Stimulated activated CD8-positive, alpha-beta memory T cell treated with anti-CD3 and anti-CD28 coated beads, Interleukin-12 subunit alpha, Interleukin-12 subunit beta, amount 100 ng/mL, for 1 hour (primary cell): ENCODE measurements around the gene BTG4.

Experiments
- DNase-seq: peaks from one replicate; pipeline ENCODE4 v3.0.0-alpha.2; 2020; ENCODE audit warnings: low read depth

Gene BTG4

GRCh38 chr11:111490496-111490895, 21.7 kb downstream of the BTG4 start:
- DNase-seq = no peak

- DNase-seq = no peak
These were observed 28.8 kb downstream of the BTG4 start for GRCh38 chr11:111483431-111483830.

GRCh38 chr11:111479666-111480065, 32.5 kb downstream of the BTG4 start:
- no peak for DNase-seq

DNA sequence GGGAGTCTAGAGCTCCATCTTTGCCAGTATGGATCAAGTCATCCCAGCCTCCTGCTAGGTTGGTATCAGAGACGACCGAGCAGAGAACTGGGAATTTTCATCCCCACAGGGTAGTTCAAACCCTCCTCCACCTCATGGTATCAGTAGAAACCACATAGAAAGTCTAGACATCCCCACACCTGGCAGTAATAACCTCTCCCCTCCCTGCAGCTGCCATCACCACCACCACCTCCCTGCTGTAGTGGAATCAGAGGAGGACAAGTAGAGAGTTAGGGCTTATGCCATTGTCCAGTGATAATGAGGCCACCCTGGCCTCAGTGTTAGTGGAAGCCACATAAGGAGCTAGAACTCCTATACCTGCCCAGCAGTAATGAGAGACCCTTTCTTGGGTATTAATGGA, 34.3 kb downstream of the BTG4 start:
- no peak for DNase-seq

DNA sequence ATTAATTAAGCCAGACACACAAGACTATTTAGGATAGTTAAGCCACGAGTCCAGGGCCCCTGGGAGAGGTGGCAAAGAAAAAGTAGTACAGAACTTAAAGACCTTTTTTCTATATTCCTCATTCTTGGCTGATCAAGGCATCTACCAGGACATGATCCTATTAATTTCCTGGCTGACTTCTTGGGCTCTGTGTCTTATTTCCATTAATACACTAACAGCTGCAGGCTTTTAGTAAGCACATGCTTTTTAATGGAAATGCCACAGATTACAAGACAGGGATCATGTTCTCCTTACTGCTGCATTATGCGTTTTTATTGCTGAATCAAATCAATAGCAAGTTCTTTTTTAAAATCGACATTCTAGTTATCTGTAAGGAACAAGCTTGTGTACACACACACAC, 35.2 kb downstream of the BTG4 start:
- DNase-seq = no peak

DNA sequence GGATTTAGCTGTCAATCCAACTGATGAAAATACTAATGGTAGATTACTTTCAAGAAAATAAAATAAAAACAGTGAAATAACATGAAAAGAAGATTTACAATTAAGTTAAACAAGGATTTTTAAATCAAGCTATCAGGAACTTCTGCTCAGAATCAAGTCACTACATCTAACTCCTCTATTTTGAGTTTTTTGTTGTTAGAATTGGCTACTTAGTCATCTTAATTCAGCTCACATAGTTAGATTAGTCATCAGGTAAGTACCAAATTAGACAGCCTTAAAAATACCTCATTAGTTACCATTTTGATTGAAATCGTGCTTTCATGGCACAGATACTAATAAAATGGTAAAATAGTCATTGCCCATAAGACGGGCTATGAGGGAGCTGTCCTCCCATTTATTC, 35.8 kb downstream of the BTG4 start:
- no peak for DNase-seq

- no peak for DNase-seq
These were observed 37.8 kb downstream of the BTG4 start for GRCh38 chr11:111474432-111474831.

GRCh38 chr11:111472228-111472627, 40.0 kb downstream of the BTG4 start:
- no peak for DNase-seq

GRCh38 chr11:111469200-111469599, 43.0 kb downstream of the BTG4 start:
- DNase-seq = no peak

GRCh38 chr11:111466615-111467014, 45.6 kb downstream of the BTG4 start:
- DNase-seq = no peak

GRCh38 chr11:111465400-111465799, 46.8 kb downstream of the BTG4 start:
- no peak for DNase-seq

DNA sequence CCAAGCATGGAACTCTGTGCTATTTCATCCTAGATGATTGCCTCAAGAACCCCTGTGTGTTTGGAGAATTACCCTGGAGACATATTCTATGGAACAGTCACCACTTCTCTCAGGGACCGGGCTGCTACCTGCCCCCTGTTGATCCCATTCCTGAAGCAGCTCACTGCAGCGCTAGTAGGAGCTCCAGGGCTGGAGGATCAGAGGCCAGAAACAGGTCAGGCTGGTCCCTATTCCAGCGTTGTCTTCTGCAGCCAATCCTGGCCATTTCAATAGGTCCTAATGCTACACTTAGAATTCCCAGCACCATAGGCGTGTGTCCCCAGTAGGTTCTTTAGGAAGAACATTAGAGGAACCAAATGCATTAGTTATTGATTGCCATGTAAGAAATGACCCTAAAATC, 48.9 kb downstream of the BTG4 start:
- DNase-seq = no peak

DNA sequence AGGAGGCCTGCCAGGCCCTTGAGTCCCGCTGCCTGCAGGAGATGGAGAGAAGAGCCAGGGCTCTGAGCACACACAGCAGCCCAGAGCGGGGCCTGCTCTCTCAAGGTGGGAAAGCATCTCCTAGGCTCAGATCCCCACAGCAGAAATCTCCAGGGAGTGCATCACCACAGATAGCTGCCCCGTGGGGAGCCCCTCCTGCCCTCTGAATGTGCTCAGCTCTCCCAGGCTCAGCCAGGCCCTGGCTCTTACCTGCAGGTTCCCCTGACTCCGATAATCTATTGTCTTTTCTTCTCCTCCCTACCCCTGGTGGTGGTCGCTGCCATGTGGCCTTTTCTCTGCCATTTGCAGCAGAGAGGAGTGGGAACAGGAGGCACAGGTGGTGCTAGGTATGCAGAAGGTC, 49.9 kb downstream of the BTG4 start:
- no peak for DNase-seq

GRCh38 chr11:111461460-111462235, 50.5 kb downstream of the BTG4 start:
- DNase-seq = no peak

GRCh38 chr11:111460856-111461255, 51.3 kb downstream of the BTG4 start:
- no peak for DNase-seq

- no peak for DNase-seq
These were observed 51.8 kb downstream of the BTG4 start for GRCh38 chr11:111460340-111460739.

- no peak for DNase-seq
These were observed 52.5 kb downstream of the BTG4 start for GRCh38 chr11:111459506-111460270.

- DNase-seq = no peak
These were observed 54.3 kb downstream of the BTG4 start for GRCh38 chr11:111457731-111458368.

DNA sequence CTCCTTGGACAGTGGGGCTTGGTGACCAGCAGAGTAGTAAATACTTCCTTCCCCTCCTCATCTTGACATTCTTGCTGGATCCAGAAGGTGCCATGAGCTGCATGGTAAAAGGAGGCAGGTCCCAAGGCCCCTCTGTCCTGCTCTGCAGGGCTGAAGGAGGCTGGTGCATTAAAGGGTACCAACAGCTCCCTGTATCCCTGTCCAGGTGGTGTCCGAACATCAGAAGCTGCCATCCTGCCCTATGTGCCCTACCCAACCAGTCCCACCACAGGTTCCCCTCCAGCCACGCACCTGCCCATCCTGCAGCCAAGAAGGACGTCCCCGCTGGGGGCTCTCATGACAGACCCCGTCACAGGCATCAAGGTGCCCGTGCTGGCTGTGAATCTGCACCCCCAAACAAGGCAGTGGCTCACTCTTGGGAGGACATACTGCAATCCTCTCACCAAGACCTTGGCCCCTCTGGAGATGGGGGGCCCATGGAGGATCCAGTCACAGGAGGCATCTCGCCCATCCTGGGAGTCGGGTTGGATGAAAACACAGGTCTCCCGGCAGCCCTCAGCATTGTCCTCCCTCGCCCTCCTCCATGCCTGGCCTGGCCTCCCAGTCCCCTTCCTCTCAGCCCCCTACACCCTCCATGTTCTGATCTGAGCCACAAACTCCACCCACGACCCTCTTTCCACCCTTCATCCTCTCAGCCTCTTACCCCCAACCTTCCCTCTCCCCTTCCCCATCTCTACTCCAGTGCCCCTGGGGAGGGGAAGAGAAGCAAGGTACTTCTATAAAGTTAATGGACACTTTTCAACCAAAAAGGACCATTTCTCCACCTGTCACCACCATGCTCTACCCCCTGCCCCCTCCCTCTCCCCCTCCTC, 55.1 kb downstream of the BTG4 start:
- DNase-seq = no peak

GRCh38 chr11:111456086-111456858, 55.9 kb downstream of the BTG4 start:
- DNase-seq = no peak
